NCI-H1105 treated with DMSO at 0.1 percent for 48 hours (cell line): ENCODE results near the gene ANK3.

ENCODE experiments used
- DNase-seq: peaks from one replicate; lab custom pipeline; 2025; lab: John Stamatoyannopoulos, UW

ANK3 gene

DNA sequence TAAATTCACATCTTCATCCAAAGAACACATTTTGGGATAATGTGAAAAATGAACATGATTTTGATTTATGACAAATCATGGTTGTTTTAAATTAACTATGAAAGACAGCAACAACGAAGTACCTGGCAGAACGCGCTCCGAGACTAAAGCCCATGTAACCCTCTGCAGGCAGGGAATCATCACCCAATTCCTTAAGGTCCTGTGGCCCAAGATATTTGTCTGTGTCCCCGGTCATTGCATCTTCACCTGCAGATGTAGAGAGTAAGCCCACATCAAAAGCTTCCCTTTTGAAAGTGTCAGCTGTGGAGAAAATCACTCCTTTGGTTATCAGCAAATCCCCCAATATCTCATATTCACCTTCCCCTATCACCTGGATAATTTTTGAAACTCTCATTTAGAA lies 250.8 kb downstream of the ANK3 start:
- DNase-seq: no peak

DNA sequence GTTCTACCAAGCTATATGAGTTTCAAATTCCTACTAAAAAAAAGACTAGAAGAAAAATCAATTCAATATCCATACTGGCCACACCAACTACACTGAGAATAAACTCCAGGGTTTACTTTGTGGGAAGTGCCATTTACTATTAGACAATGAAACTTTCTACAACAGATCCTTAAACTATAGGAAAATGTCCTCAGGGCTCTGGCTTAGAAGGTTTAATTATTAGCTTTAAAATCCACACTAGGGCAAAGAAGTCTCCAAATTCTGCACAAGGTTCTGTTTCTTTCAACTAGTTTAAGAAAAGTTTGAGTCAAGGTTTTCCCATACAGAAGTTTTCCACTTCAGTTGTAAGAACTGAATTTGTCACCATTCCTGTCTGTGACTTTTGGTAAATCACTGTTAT lies 251.6 kb downstream of the ANK3 start:
- DNase-seq: no peak

- DNase-seq: no peak
Observed at GRCh38 chr10:60137292-60137992, 252.2 kb downstream of the ANK3 start.

DNA sequence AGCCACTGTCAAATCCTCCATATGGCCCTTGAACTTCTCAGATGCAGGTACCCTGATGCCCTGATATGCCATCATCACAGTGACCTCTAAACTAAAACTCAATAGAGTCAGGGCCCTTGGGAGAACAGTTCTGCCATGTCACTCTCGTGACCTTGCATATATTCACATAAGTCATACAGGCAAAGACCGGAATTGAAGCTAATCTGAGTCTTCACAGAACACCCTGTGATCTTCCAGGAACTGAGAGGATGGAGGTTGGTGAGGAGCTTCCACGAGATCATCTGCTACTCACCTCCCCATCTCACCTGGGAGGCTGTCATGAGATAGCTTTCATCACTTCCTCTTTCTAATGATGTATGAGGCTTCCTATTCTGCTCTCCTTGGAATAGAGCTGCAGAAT lies 254.7 kb downstream of the ANK3 start:
- DNase-seq: no peak

GRCh38 chr10:60134548-60134947 lies 255.1 kb downstream of the ANK3 start:
- no peak for DNase-seq

DNA sequence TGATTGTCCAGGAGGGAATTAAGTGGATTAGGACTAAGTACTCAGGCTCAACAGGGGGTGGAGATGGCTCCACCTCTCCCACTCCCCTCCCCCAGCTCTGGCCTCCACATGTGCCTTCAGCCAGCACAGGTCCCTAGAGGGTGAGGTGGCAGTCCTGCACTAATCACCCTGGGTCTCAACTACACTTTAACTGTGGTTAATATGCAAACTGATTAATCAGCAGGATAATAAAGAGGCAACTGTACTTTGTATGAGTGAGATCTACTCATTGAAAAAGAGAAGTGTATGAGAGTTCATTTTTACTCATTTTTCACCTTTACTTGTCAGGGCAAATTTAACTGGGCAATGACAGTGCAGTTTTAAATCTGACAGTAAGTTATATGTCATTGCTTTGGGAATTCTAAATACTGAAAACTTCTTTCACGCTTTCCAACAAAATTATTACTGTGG lies 259.5 kb downstream of the ANK3 start:
- no peak for DNase-seq

DNA sequence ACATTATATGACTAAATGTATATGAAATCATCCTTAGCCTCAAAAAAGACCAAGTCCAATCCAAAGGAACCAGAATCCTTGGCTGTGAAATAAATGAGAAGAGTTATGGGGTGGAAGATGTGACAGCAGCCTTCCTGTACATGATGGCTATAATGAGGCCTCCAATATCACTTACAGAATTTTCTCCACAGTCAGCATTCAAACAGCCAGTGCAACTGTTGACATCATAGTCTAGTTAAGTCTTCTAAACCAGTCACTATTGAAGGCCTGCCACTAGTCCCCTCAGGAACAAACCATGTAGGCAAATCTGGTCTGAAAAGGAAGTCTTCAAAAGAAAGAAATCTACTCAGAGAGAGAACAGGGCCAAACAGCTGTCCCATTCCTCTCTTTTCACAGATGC lies 263.8 kb downstream of the ANK3 start:
- DNase-seq: no peak

- DNase-seq: no peak
Observed at GRCh38 chr10:60124536-60124935, 265.1 kb downstream of the ANK3 start.

GRCh38 chr10:60123668-60124067 lies 266.0 kb downstream of the ANK3 start:
- DNase-seq: no peak

DNA sequence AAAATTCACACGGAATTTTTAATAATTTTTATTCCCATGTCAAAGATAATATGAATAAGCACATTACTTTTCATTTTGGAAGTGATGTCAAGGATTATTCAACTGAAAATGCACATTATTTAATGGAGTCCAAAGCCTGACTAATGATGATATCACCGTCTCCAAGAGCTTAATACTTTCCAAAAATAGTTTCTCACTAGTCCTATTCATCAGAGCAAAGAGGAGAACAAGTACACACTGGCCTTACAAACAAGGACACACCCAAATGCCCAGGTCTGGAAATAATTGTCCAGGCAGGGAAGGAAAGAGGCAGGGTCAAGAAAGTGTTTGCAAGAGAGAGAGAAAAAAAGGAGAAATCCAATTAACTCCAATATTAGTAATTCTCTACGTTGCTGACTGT lies 266.5 kb downstream of the ANK3 start:
- DNase-seq: no peak

DNA sequence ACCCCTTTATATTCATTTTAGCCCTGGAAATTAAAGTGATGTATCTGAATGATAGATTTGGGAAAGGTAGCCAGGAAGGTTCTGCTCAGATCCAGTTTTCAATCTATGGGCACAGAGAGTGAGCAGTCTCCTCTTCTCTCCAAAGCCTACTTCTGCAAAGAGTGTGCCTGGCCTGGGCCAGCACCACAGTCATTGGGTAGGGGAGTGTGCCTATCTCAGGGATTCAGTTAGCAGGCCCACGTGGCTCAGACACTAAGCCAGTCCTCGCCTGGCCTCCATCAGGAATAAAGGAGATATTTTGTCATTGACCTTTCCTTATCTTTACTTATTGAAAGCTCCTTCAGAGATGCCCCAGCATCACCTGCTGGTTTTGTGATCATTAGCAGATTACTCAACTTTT lies 267.5 kb downstream of the ANK3 start:
- no peak for DNase-seq

DNA sequence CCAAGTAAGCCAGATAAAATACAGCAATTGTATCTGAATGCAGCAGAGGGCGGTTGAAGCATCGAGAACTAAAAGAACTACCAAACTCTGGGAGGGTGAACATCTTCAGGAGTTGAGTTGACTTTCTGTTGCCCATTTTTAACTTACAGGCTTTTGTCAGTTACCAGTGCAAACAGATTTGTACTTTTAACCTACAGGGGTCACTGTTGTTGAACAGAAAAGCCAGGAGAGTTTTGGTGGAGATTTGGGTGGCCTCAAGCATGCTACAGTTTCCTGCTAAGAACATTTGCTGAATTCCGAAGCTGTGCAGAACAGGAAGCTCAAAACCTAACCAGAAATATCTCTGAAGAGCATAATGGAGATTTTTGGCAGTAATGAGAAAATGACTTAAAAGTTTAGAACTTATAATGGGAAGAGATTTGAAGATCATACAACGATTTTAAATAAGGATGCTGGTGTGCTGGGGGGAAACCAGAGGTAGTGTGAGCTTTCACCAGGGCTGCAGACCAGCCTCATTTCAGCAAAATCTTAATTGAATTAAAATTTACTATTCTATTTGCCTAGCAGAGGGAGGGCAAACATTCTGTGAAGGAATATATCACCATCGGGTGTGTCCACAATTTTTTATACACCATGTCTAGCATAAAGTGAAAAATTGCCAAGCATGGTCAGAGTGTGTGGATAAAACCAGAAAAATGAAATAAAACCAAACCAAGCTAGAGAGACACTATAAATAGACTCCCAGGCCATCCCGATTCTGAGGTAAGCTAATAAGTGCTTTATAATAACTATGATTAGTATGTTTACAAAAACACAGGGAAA lies 274.7 kb downstream of the ANK3 start:
- peak; percentile 33 for DNase-seq

DNA sequence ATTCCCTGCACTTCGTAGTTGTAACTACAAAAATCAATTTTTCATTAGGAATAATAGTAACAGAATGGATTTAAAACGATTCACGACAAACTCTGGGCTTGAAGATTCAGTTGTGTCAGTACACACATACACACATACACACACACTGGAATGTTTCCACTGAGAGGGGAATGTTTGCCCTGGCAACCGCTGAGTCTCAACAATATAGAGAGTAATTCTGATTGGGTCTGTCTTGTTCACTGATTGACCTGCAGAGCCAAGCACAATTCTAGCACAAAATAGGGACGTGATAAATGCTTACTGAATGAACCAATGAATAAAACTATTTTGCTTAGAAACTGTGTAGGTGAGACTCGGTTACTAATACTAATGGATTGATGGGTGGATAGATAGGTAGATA lies 278.9 kb downstream of the ANK3 start:
- no peak for DNase-seq

DNA sequence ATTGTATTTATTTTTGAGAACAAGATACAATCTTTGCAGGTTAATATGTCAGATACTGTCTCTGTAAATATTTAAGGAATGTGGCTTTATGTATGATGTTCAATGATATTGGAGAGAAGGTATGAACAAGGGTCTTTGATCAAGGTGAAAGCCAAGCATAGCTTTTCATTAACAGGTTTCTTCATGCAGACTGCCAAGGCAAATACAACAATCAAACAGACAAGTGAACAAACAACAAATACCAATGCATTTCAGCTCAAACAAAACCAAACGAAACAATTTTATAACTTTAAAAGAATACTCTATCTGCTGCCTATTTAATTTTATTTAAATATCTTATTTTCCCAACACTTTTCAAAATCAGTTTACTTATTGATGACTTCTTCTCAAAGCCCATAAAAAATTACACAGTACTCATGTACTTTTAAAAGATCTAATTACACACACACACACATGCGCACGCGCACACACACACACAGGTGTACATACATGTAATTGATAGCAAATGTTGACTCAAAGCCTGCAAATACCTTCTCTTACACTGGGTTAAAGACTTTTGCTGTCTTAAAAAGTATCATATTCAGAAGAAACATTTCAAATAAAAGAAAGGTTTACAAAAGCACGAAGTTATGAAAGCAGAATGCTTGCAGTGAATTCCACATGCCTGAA lies 282.2 kb downstream of the ANK3 start:
- DNase-seq: no peak

DNA sequence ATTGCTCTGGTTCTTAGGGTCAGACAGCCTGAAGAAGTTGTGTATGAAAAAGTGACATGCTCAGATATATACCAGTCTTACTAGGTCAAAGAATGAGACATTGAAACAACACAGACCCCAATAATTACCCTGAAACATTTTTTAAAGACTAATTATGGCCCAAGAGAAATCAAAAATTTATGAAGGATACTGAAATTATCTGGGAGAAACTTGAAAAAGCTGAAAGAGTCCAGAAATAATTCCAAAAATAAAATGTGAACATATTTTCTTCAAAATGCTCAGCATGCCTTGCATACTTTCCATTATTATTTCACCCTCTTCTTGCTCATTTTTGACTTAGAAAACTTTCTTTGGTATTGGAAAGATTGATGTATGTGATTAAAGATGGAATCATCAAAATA lies 284.4 kb downstream of the ANK3 start:
- DNase-seq: no peak

DNA sequence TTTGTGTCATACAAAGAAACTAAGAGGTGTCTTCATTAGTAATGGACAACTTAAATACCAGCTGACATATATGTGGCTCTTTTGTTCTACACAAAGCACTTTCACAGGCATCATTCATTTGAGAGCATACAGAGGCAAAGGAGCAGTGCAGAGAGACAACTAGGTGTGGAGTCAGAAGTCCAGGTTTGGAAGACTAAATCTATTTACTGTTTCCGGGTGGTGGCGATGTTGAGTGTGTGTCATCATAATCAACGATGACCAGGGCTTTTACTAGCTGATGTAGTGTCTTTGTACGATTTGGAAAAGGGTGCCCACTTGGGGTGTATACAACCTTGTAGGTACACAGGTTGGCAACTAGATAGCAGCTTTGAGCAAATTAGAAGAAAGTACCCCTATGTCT lies 287.9 kb downstream of the ANK3 start:
- no peak for DNase-seq

DNA sequence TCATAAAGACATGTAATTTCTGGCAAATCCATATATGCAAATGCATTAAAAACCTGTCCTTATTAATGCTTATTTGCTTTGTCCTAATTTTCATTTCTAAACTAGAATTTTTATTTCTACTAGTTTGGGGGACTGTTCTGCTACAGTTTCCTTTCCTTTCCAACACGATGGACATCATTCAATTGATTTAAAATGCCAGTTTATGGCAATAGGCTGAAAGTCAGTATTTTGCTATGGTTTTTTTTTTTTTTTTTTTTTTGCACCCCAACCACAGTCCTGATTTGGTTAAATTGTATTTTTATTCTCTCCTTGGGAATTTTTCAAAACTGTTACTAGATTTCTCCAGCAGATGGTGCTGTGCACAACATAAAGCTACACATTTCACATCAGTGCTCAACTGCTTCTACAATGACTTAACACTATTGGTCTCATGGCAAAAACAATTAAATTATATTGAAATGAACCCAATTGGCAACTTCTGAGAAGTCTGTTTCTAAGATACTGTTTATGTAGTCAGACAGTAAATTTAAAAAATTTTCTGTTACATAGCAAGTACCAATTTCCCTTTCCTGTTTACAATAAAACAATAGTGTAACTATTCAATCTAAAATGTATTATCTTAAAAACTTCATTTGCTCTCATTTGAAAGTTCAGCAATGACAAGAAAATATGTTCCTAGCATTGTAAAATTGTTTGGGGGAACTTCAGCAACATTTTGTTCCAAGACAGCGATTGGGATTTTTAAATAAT lies 289.5 kb downstream of the ANK3 start:
- DNase-seq: peak; percentile 18

- DNase-seq: no peak
Observed at GRCh38 chr10:60098677-60099601, 290.7 kb downstream of the ANK3 start.

DNA sequence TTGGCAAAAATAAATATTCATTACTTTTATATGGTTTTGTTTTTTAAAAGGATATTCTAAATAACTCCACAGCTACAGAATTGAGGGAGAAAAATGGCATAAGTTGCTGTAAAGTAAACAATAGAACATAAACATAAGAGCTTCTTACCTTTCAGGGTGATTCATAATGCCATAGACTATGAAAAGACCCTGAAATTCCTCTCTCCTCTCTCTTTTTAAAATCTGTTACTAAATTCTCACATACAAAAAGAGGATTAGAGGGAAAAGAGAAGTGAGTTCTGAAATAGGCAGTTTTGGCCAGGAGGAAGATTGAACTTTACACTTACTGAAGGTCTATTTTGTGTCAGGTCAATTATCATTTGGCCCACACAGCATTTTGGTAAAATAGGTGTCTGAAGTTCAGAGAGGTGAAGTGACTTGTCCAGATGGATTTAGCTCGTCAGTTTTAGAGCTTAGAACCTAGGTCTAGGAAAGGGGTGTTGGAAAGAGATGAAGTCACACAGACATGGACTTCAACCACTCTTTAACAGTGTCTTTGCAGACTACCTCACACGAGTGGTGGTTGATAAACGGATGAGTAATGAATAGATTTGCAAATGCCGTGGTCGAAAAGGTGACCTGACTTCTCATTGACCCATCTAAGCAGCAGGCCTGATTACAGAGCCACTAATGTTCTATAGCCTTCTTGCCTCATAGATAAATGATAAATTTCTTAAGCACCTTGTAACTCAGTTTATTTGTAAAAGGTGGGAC lies 292.7 kb downstream of the ANK3 start:
- no peak for DNase-seq

GRCh38 chr10:60093317-60093716 lies 296.4 kb downstream of the ANK3 start:
- no peak for DNase-seq
